Mesenchymal stem cell (in vitro differentiated cells and primary cell): Measurements from ENCODE around the gene KRTAP10-3.

Source experiments
- DNase-seq: peaks from one replicate; pipeline ENCODE4 v3.0.0-alpha.2; 2013
- H2AFZ ChIP-seq: one replicate; pipeline ENCODE4 v1.6.1; 2013; ENCODE audit warnings: low read depth, mild to moderate bottlenecking, control low read depth, inconsistent platforms, low read length, moderate library complexity
- H2AK5ac ChIP-seq: 2 replicates; pipeline ENCODE4 v1.6.1; 2013; ENCODE audit warnings: low read length, moderate library complexity, mild to moderate bottlenecking, inconsistent platforms; ENCODE audit not compliant: severe bottlenecking
- H2BK120ac ChIP-seq: one replicate; pipeline ENCODE4 v1.6.1; 2013; ENCODE audit warnings: low read depth, mild to moderate bottlenecking, inconsistent platforms, low read length, moderate library complexity
- H2BK12ac ChIP-seq, 2 experiments: one replicate each; pipeline ENCODE4 v1.6.1; 2013; ENCODE audit warnings: inconsistent platforms in 2 of 2, low read length in 2 of 2, mild to moderate bottlenecking in 2 of 2, moderate library complexity in 2 of 2, control low read depth in 1 of 2
- H2BK15ac ChIP-seq: one replicate; pipeline ENCODE4 v1.6.1; 2013; ENCODE audit warnings: mild to moderate bottlenecking, low read depth, inconsistent platforms; ENCODE audit not compliant: poor library complexity, severe bottlenecking
- H2BK5ac ChIP-seq: 2 replicates; pipeline ENCODE4 v1.6.1; 2013; ENCODE audit warnings: low read depth, mild to moderate bottlenecking, low read length, control low read depth, inconsistent platforms; ENCODE audit not compliant: poor library complexity, severe bottlenecking
- H3K14ac ChIP-seq, 2 experiments: one replicate each; pipeline ENCODE4 v1.6.1; 2013; ENCODE audit warnings: inconsistent platforms in 2 of 2, low read length in 2 of 2, control low read depth in 1 of 2, mild to moderate bottlenecking in 1 of 2, moderate library complexity in 1 of 2
- H3K18ac ChIP-seq, 2 experiments: one replicate each; pipeline ENCODE4 v1.6.1; 2013; ENCODE audit warnings: inconsistent platforms in 2 of 2, low read length in 2 of 2, control low read depth in 1 of 2, low read depth in 1 of 2, mild to moderate bottlenecking in 1 of 2
- H3K23ac ChIP-seq, 2 experiments: one replicate each; pipeline ENCODE4 v1.6.1; 2013; ENCODE audit warnings: inconsistent platforms in 2 of 2, low read length in 2 of 2, mild to moderate bottlenecking in 2 of 2, moderate library complexity in 2 of 2, control low read depth in 1 of 2
- H3K27ac ChIP-seq: 2 replicates; pipeline ENCODE4 v1.5.1; 2013; ENCODE audit warnings: mild to moderate bottlenecking, moderate library complexity, low read length, control low read depth, inconsistent platforms; ENCODE audit not compliant: poor library complexity, severe bottlenecking
- H3K27me3 ChIP-seq, 2 experiments: 2 replicates each; pipeline versions ENCODE4 v1.6.1 to v1.7.0; 2013; ENCODE audit warnings: low read length in 2 of 2, mild to moderate bottlenecking in 2 of 2, moderate library complexity in 2 of 2, control low read depth in 1 of 2, inconsistent platforms in 1 of 2; ENCODE audit not compliant: control insufficient read depth in 1 of 2, insufficient read depth in 1 of 2
- H3K36me3 ChIP-seq, 2 experiments: 2 replicates each; pipeline versions ENCODE4 v1.6.1 to v1.7.0; 2013; ENCODE audit warnings: low read length in 2 of 2, control low read depth in 1 of 2, inconsistent platforms in 1 of 2, low read depth in 1 of 2, mild to moderate bottlenecking in 1 of 2; ENCODE audit not compliant: insufficient read depth in 2 of 2, control insufficient read depth in 1 of 2
- H3K4ac ChIP-seq, 2 experiments: one replicate each; pipeline ENCODE4 v1.6.1; 2013; ENCODE audit warnings: inconsistent platforms in 2 of 2, low read length in 2 of 2, mild to moderate bottlenecking in 2 of 2, moderate library complexity in 2 of 2, control low read depth in 1 of 2, low read depth in 1 of 2
- H3K4me1 ChIP-seq: 2 replicates; pipeline ENCODE4 v1.6.1; 2013; ENCODE audit warnings: low read depth, low read length, control low read depth; ENCODE audit not compliant: control insufficient read depth, insufficient read depth
- H3K4me2 ChIP-seq: 2 replicates; pipeline ENCODE4 v1.6.1; 2013; ENCODE audit warnings: low read length, mild to moderate bottlenecking, inconsistent platforms; ENCODE audit not compliant: poor library complexity, severe bottlenecking
- H3K4me3 ChIP-seq, 2 experiments: 2 replicates each; pipeline versions ENCODE4 v1.5.1 to v1.7.0; 2013; ENCODE audit warnings: low read length in 2 of 2, mild to moderate bottlenecking in 2 of 2, control low read depth in 1 of 2, low read depth in 1 of 2; ENCODE audit not compliant: insufficient read depth in 1 of 2
- H3K79me1 ChIP-seq: replicated peaks from 2 replicates; pipeline ENCODE4 v1.6.1; 2013; ENCODE audit warnings: mild to moderate bottlenecking, control low read depth, low read length, inconsistent platforms; ENCODE audit not compliant: poor library complexity, severe bottlenecking
- H3K9ac ChIP-seq: 2 replicates; pipeline ENCODE4 v1.7.0; 2013; ENCODE audit warnings: mild to moderate bottlenecking, low read length, moderate library complexity
- H3K9me3 ChIP-seq: 2 replicates; pipeline ENCODE4 v1.7.0; 2013; ENCODE audit warnings: mild to moderate bottlenecking, low read length; ENCODE audit not compliant: control insufficient read depth
- H4K8ac ChIP-seq: one replicate; pipeline ENCODE4 v1.6.1; 2013; ENCODE audit warnings: inconsistent platforms, mild to moderate bottlenecking, low read length, moderate library complexity
- H4K91ac ChIP-seq: one replicate; pipeline ENCODE4 v1.6.1; 2013; ENCODE audit warnings: mild to moderate bottlenecking, low read length, inconsistent platforms
- WGBS: methylation state at CpG from one replicate; pipeline ENCODE4 v1.1.7; 2013; ENCODE audit warnings: mixed read lengths; 5-methylcytosine and 5-hydroxymethylcytosine counted together

KRTAP10-3 gene

DNA sequence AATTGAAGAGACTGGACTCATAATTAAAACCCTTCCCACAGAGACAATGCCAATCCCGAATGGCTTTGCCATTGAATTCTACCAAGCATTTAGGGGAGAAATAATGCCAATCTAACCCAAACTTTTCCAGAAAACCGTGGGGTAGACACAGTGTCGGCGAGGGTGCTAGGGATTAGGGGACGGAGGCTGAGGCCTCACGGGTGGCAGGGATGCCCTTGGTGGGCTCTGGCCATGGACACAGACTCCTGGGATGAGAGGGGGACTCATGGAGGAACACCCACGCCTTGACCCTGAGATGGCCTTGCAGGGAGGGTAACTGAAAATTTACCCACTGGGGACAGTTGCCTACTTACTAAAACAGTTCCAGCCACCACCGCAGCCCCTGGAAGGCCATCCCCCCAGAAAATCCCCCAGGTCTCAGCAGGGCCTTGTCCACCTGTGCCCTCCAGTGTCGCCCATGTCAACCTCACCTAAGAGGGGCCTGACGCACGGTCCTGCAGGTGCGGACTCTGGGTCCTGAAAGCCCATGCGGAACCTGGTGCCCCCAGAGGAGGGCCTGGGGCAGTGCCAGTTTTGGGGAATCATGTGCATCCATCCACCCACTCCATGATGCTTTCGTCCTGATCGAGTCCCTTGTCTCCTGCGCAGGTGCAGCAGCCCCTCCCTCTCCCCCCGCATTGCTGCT is 19.9 kb upstream of the KRTAP10-3 start:
- Histone ChIP-seq H3K9ac (no peak overlapping the region), H3K4me1 (no peaks in the 10 kb centered on the region), H2AK5ac (no peak overlapping the region), H2BK5ac (no peak overlapping the region), H2BK12ac (no peak overlapping the region), H3K9me3 (peaks cover 34% of the 10 kb centered on the region), H3K18ac (no peak overlapping the region), H3K14ac (no peak overlapping the region), H4K91ac (no peak overlapping the region), H3K4me3 (no peak overlapping the region), H3K4me2 (no peak overlapping the region), H3K4ac (no peak overlapping the region), H2AFZ (no peak overlapping the region), H2BK15ac (no peak overlapping the region), H3K27me3 (no peaks in the 10 kb centered on the region), H3K23ac (no peak overlapping the region), H4K8ac (no peak overlapping the region), H3K79me1 (no peaks in the 10 kb centered on the region), H3K36me3 (no peaks in the 10 kb centered on the region), H2BK120ac (no peak overlapping the region), H3K27ac (no peak overlapping the region)
- DNase-seq, result no peak
- WGBS, result 87% methylated on average over 17 of the region's 17 CpGs

DNA sequence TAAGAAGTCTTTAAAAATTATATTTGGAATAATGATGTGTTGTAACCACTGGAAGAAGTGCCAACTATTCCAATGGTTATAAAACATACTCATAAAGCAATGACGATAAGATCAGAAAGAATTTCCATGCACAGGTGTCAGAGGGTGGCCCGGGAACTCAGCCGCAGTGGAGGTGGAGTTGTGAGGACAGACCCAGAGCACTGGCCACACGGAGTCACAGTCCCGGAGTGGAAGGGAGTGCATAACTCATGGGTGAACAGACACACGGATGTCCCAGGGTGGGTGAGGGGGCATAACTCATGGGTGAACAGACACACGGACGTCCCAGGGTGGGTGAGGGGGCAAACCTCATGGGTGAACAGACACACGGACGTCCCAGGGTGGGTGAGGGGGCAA is 17.4 kb upstream of the KRTAP10-3 start:
- no peaks in the 10 kb centered on the region for H3K79me1 ChIP-seq
- H3K27ac ChIP-seq, result no peak overlapping the region
- no peak overlapping the region for H2BK120ac ChIP-seq
- no peak overlapping the region for H4K8ac ChIP-seq
- no peak overlapping the region for H2BK15ac ChIP-seq
- WGBS, result 88% methylated on average over 10 of the region's 10 CpGs
- no peak overlapping the region for H3K14ac ChIP-seq
- H3K4ac ChIP-seq, result no peak overlapping the region
- H3K4me3 ChIP-seq, result no peak overlapping the region
- no peak overlapping the region for H2AK5ac ChIP-seq
- no peak overlapping the region for H2BK12ac ChIP-seq
- H3K23ac ChIP-seq, result no peak overlapping the region
- no peak for DNase-seq
- H2AFZ ChIP-seq, result no peak overlapping the region
- no peak overlapping the region for H4K91ac ChIP-seq
- H3K18ac ChIP-seq, result no peak overlapping the region
- no peaks in the 10 kb centered on the region for H3K4me1 ChIP-seq
- H3K9ac ChIP-seq, result no peak overlapping the region
- no peak overlapping the region for H2BK5ac ChIP-seq
- H3K9me3 ChIP-seq, result peaks cover 32% of the 10 kb centered on the region
- no peak overlapping the region for H3K4me2 ChIP-seq
- H3K27me3 ChIP-seq, result no peaks in the 10 kb centered on the region
- H3K36me3 ChIP-seq, result no peaks in the 10 kb centered on the region

DNA sequence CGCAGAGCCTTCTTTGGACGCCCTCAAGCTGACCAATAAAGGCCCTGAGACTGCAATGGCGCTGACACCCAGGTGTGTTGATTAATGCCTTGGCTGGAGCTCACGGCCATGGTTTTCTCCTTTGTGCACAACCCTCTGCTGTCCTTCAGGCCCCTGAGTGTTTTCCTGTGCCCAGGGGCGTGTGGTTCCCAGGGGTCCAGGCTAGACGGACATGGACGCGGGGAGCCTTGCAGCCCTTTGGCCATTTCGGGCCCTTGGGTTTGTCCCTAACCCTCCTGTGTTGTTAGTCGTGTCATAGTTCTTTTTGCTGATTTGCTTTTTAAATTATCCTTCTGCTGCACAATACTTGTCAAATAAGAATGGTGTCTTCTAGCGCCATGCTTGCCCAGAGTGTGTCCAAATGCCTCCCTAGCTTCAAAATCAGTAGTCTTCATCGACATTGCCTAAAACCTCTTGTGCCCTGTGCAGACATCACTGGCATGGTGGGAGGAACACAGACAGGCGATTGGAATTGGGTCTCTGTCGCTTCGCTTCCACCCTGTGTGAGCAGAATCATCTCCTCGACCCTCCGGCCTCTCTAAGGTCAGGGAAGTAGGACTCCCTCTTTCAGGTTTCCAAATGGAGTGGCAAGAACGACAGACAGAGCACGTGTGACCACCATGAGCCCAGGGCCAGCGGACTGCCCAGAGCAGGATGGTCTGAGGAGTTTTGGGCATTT is 16.9 kb upstream of the KRTAP10-3 start:
- H3K36me3 ChIP-seq, result no peaks in the 10 kb centered on the region
- 81% methylated on average over 19 of the region's 20 CpGs for WGBS
- H2AK5ac ChIP-seq, result no peak overlapping the region
- no peaks in the 10 kb centered on the region for H3K4me1 ChIP-seq
- DNase-seq, result no peak
- no peaks in the 10 kb centered on the region for H3K79me1 ChIP-seq
- H2BK120ac ChIP-seq, result no peak overlapping the region
- no peak overlapping the region for H3K14ac ChIP-seq
- peaks cover 32% of the 10 kb centered on the region for H3K9me3 ChIP-seq
- no peak overlapping the region for H4K8ac ChIP-seq
- no peak overlapping the region for H2BK12ac ChIP-seq
- H4K91ac ChIP-seq, result no peak overlapping the region
- no peak overlapping the region for H3K23ac ChIP-seq
- H3K4me3 ChIP-seq, result no peak overlapping the region
- no peak overlapping the region for H2BK5ac ChIP-seq
- no peak overlapping the region for H3K18ac ChIP-seq
- H2AFZ ChIP-seq, result no peak overlapping the region
- H3K4me2 ChIP-seq, result no peak overlapping the region
- H3K27me3 ChIP-seq, result no peaks in the 10 kb centered on the region
- H3K9ac ChIP-seq, result no peak overlapping the region
- no peak overlapping the region for H2BK15ac ChIP-seq
- no peak overlapping the region for H3K27ac ChIP-seq
- H3K4ac ChIP-seq, result no peak overlapping the region

DNA sequence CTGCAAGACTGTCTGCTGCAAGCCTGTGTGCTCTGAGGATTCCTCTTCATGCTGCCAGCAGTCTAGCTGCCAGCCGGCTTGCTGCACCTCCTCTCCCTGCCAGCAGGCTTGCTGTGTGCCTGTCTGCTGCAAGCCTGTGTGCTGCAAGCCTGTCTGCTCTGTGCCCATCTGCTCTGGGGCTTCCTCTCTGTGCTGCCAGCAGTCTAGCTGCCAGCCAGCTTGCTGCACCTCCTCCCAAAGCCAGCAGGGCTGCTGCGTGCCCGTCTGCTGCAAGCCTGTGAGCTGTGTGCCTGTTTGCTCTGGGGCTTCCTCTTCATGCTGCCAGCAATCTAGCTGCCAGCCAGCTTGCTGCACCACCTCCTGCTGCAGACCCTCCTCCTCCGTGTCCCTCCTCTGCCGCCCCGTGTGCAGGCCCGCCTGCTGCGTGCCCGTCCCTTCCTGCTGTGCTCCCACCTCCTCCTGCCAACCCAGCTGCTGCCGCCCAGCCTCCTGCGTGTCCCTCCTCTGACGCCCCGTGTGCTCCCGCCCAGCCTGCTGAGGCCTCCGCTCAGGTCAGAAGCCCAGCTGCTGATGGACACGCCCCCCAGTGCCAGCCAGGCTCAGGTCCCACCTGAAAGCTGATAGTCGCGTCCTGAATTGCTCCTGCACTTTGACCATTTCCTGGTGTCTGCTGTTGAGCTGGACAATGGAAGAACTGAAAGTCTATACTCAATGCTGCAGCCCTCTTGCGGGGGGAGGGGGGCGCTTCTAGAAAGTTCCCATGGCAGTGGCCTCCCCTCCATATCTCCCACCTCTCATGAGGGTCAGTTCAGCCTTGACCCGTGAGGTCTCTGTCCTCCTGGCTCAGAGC is 16.1 kb upstream of the KRTAP10-3 start:
- Histone ChIP-seq H4K91ac (no peak overlapping the region), H3K4me1 (no peaks in the 10 kb centered on the region), H4K8ac (no peak overlapping the region), H3K27me3 (no peaks in the 10 kb centered on the region), H2BK15ac (no peak overlapping the region), H3K4ac (no peak overlapping the region), H3K4me2 (no peak overlapping the region), H3K14ac (no peak overlapping the region), H3K9me3 (peaks cover 37% of the 10 kb centered on the region), H3K27ac (no peak overlapping the region), H3K79me1 (no peaks in the 10 kb centered on the region), H3K23ac (no peak overlapping the region), H3K4me3 (no peak overlapping the region), H2BK5ac (no peak overlapping the region), H2AK5ac (no peak overlapping the region), H2AFZ (no peak overlapping the region), H2BK12ac (no peak overlapping the region), H3K36me3 (no peaks in the 10 kb centered on the region), H3K9ac (no peak overlapping the region), H3K18ac (no peak overlapping the region), H2BK120ac (no peak overlapping the region)
- WGBS, result 76% methylated on average over 21 of the region's 21 CpGs
- no peak for DNase-seq
